IMR-90 (cell line): ENCODE results near the gene OR2C1. TPM values are rescaled to one million over a fixed set of nuclear protein-coding genes. Genes with fewer than 3 reads are reported as not detected.

Experiments used
- ATAC-seq: fragments of 200-7000 bp; cut with Tn5 transposase; 2 replicates; pipeline ENCODE4 v1.9.1; 2020; ENCODE audit warnings: low read depth, mild to moderate bottlenecking, moderate library complexity
- BruUV-seq: library from RNA; stranded (reverse); fragments of 400-500 nt; replicated peaks from 2 replicates; lab custom pipeline; 2021; lab: Mats Ljungman, UMichigan
- CTCF ChIA-PET: fragments of 300-600 bp; formaldehyde crosslinking; extraction: SDS; loops from one replicate; lab custom pipeline; 2021; ENCODE audit warnings: antibody characterized with exemption; lab: Yijun Ruan, JAX
- POLR2A ChIA-PET: fragments of 300-600 bp; sonication (Branson Sonifier 250); formaldehyde crosslinking; loops from one replicate; lab custom pipeline; 2022; ENCODE audit warnings: antibody characterized with exemption; ENCODE audit not compliant: unreplicated experiment; lab: Charles Lee
- DNase-seq: peaks from one replicate; pipeline ENCODE4 v3.0.0; 2013
- H2AFZ ChIP-seq: replicated peaks from 2 replicates; pipeline ENCODE3; 2013; ENCODE audit warnings: low read length, mild to moderate bottlenecking; ENCODE audit not compliant: poor library complexity
- H2AK5ac ChIP-seq: 2 replicates; pipeline ENCODE4 v1.6.1; 2013; ENCODE audit warnings: low read depth, low read length, inconsistent platforms
- H2AK9ac ChIP-seq: replicated peaks from 2 replicates; pipeline ENCODE3; 2013; ENCODE audit warnings: mild to moderate bottlenecking, low read depth, low read length, moderate library complexity; ENCODE audit not compliant: poor library complexity
- H2BK120ac ChIP-seq: 2 replicates; pipeline ENCODE4 v1.6.1; 2013; ENCODE audit warnings: low read depth, low read length, inconsistent platforms
- H2BK15ac ChIP-seq: 3 replicates; pipeline ENCODE4 v1.6.1; 2013; ENCODE audit warnings: low read depth, low read length, inconsistent platforms
- H2BK20ac ChIP-seq: 2 replicates; pipeline ENCODE4 v1.6.1; 2013; ENCODE audit warnings: low read depth, mild to moderate bottlenecking, inconsistent platforms, low read length, moderate library complexity
- H2BK5ac ChIP-seq: 2 replicates; pipeline ENCODE4 v1.6.1; 2013; ENCODE audit warnings: mild to moderate bottlenecking, low read depth, low read length, inconsistent platforms; ENCODE audit not compliant: poor library complexity, severe bottlenecking
- H3K14ac ChIP-seq: replicated peaks from 2 replicates; pipeline ENCODE4 v1.6.1; 2013; ENCODE audit warnings: low read depth, low read length, inconsistent platforms
- H3K18ac ChIP-seq: 2 replicates; pipeline ENCODE4 v1.6.1; 2013; ENCODE audit warnings: low read depth, low read length, control low read depth
- H3K23ac ChIP-seq: 2 replicates; pipeline ENCODE4 v1.6.1; 2013; ENCODE audit warnings: low read depth, low read length, inconsistent platforms
- H3K27ac ChIP-seq: 2 replicates; pipeline ENCODE4 v1.5.1; 2013; ENCODE audit warnings: mild to moderate bottlenecking, control low read depth, low read length; ENCODE audit not compliant: insufficient read depth
- H3K27me3 ChIP-seq: 2 replicates; pipeline ENCODE4 v1.6.1; 2013; ENCODE audit warnings: low read length; ENCODE audit not compliant: control insufficient read depth, insufficient read depth
- H3K36me3 ChIP-seq: 2 replicates; pipeline ENCODE4 v1.6.1; 2013; ENCODE audit warnings: low read length, mixed read lengths; ENCODE audit not compliant: control insufficient read depth, insufficient read depth
- H3K4ac ChIP-seq: 2 replicates; pipeline ENCODE4 v1.6.1; 2013; ENCODE audit warnings: low read depth, low read length, inconsistent platforms
- H3K4me1 ChIP-seq: 2 replicates; pipeline ENCODE4 v1.6.1; 2013; ENCODE audit warnings: low read length, mixed read lengths; ENCODE audit not compliant: control insufficient read depth, insufficient read depth
- H3K4me2 ChIP-seq: 2 replicates; pipeline ENCODE4 v1.6.1; 2013; ENCODE audit warnings: low read depth, mild to moderate bottlenecking, control low read depth, low read length, moderate library complexity
- H3K4me3 ChIP-seq: 2 replicates; pipeline ENCODE4 v1.5.1; 2013; ENCODE audit warnings: low read depth, mild to moderate bottlenecking, control low read depth, low read length, moderate library complexity; ENCODE audit not compliant: insufficient read depth
- H3K56ac ChIP-seq: 2 replicates; pipeline ENCODE4 v1.6.1; 2013; ENCODE audit warnings: low read length, inconsistent platforms; ENCODE audit not compliant: insufficient read depth; ENCODE audit errors: extremely low read depth
- H3K79me1 ChIP-seq, 2 experiments: 2 replicates each; pipeline ENCODE4 v1.6.1; 2013; ENCODE audit warnings: low read length in 2 of 2, inconsistent platforms in 1 of 2, low read depth in 1 of 2
- H3K9ac ChIP-seq: 2 replicates; pipeline ENCODE4 v1.6.1; 2013; ENCODE audit warnings: low read depth, low read length, control low read depth
- H3K9me1 ChIP-seq: 2 replicates; pipeline ENCODE4 v1.6.1; 2013; ENCODE audit warnings: low read length, inconsistent platforms; ENCODE audit not compliant: insufficient read depth
- H3K9me3 ChIP-seq: 2 replicates; pipeline ENCODE4 v1.6.1; 2013; ENCODE audit warnings: low read length; ENCODE audit not compliant: control insufficient read depth, insufficient read depth
- H4K20me1 ChIP-seq: 2 replicates; pipeline ENCODE4 v1.6.1; 2013; ENCODE audit warnings: low read length, inconsistent platforms; ENCODE audit not compliant: insufficient read depth
- H4K5ac ChIP-seq: 2 replicates; pipeline ENCODE4 v1.6.1; 2013; ENCODE audit warnings: mild to moderate bottlenecking, low read depth, low read length, control low read depth
- H4K8ac ChIP-seq, 2 experiments: 2 replicates each; pipeline ENCODE4 v1.6.1; 2013; ENCODE audit warnings: low read depth in 2 of 2, low read length in 2 of 2, control low read depth in 1 of 2, inconsistent platforms in 1 of 2
- H4K91ac ChIP-seq: 2 replicates; pipeline ENCODE4 v1.6.1; 2013; ENCODE audit warnings: low read depth, low read length, inconsistent platforms; ENCODE audit not compliant: insufficient read depth
- BHLHE40 ChIP-seq: fragments of 150-350 bp; IDR thresholded peaks from 2 replicates; pipeline ENCODE4 v1.6.1; 2016; ENCODE audit warnings: mild to moderate bottlenecking, low read depth, low read length
- CHD1 ChIP-seq: IDR thresholded peaks from 2 replicates; pipeline ENCODE4 v1.6.1; 2012; ENCODE audit warnings: low read depth, low read length, improper control_type of control experiment
- POLR2A ChIP-seq: IDR thresholded peaks from 2 replicates; pipeline ENCODE4 v1.6.1; 2012; ENCODE audit warnings: mild to moderate bottlenecking, low read depth, low read length
- RFX5 ChIP-seq: IDR thresholded peaks from 2 replicates; pipeline ENCODE4 v1.8.0; 2012; ENCODE audit warnings: low read depth, mild to moderate bottlenecking, low read length, moderate library complexity
- USF2 ChIP-seq: fragments of 150-350 bp; IDR thresholded peaks from 2 replicates; pipeline ENCODE4 v1.6.1; 2017; ENCODE audit warnings: mild to moderate bottlenecking, antibody characterized with exemption, low read length, low read depth
- WGBS, 2 experiments: methylation state at CpG; one replicate each; pipeline versions ENCODE4 v1.1.5 to v1.1.7; 2013; ENCODE audit warnings: missing lambda C conversion rate in 2 of 2; ENCODE audit not compliant: insufficient read length in 1 of 2; ENCODE audit errors: extremely low coverage in 2 of 2; 5-methylcytosine and 5-hydroxymethylcytosine counted together
- dilution Hi-C: fragments of 300-500 bp; cut with HindIII; formaldehyde crosslinking; loops from one replicate; pipeline ENCODE4 v1.14.3; 2018; ENCODE audit warnings: low sequenced_read_pairs; ENCODE audit not compliant: unreplicated experiment
- in situ Hi-C: fragments of 300-500 bp; cut with MboI; formaldehyde crosslinking; loops from 3 replicates; pipeline ENCODE4 v1.14.3; 2019; ENCODE audit warnings: low sequenced_read_pairs, inconsistent platforms, mixed read lengths
- intact Hi-C: fragments of 100-400 bp; cut with micrococcal nuclease; formaldehyde crosslinking; loops from 2 replicates; pipeline ENCODE4 v1.10.0; 2022
- polyA plus RNA-seq, 3 experiments: library from polyadenylated mRNA; depleted of rRNA; stranded (reverse); fragments of >200 nt; gene quantifications; 2 replicates each; pipeline ENCODE4 v1.2.3, GENCODE V29; 2012; ENCODE audit warnings: low replicate concordance in 1 of 3
- total RNA-seq: library from RNA; depleted of rRNA; stranded (reverse); fragments of >200 nt; gene quantifications from 2 replicates; pipeline ENCODE4 v1.2.3, GENCODE V29; 2012

Gene OR2C1
- total and polyA plus RNA-seq, 2 of the 4 experiments (the other 2 are of a cell fraction) = under 0.01 to 0.05 TPM

DNA sequence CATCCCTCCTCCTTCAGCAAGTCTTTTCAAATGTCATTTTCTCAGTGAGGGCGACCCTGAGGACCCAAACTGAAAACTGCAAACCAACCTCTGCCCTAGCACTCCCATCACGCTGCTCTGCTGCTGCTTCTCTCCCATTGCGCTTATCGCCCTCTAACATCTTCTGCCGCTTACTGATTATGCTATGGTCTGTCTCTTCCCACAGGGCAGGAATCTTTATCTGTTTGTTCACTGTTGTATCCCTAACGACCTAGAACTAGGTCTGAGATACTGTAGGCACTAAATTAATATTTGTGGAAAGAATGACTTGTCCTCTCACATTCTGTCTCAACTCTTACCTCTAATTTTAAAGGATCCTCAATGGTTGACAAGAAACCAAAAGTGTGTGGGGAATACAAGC lies 32.6 kb downstream of the OR2C1 start:
- no peak overlapping the region for H2AFZ ChIP-seq
- POLR2A ChIA-PET = no interaction called here
- dilution Hi-C loops = no loop called here

More for the DNA sequence above, 32.6 kb downstream of the OR2C1 start:
- no peak overlapping the region for H3K9ac ChIP-seq
- DNase-seq (no peak), ATAC-seq (no peak)
- no peak overlapping the region for H3K18ac ChIP-seq
- no peak overlapping the region for H3K56ac ChIP-seq
- H3K27ac ChIP-seq = no peak overlapping the region
- H3K4me2 ChIP-seq = no peak overlapping the region
- H3K79me1 ChIP-seq = peaks cover 18 to 27% of the 10 kb centered on the region in 2 experiments; a peak in 3 of 4 replicates
- peaks cover 63% of the 10 kb centered on the region for H3K9me3 ChIP-seq
- BruUV-seq = no TSS peak
- no peak overlapping the region for H3K23ac ChIP-seq
- in situ Hi-C loops (no loop called here), intact Hi-C loops (no loop called here)
- H4K91ac ChIP-seq = no peak overlapping the region
- 80% methylated on average over 2 of the region's 6 CpGs; no CpG with 5 or more reads in 1 of the 2 experiments for whole genome bisulfite sequencing, 2 experiments
- H2BK120ac ChIP-seq = no peak overlapping the region
- no peak overlapping the region for H2BK20ac ChIP-seq
- TF ChIP-seq CHD1 (no peak), POLR2A (no peak), RFX5 (no peak), USF2 (no peak), BHLHE40 (no peak)
- H4K5ac ChIP-seq = no peak overlapping the region
- no peak overlapping the region for H3K4ac ChIP-seq
- no peaks in the 10 kb centered on the region for H3K4me1 ChIP-seq
- H2BK15ac ChIP-seq = no peak overlapping the region
- H2AK5ac ChIP-seq = no peak overlapping the region
- CTCF ChIA-PET = no interaction called here
- H3K4me3 ChIP-seq = no peak overlapping the region
- H3K9me1 ChIP-seq = no peaks in the 10 kb centered on the region
- H4K20me1 ChIP-seq = no peaks in the 10 kb centered on the region; the same call in 1 of the 2 replicates
- H4K8ac ChIP-seq = no peak overlapping the region
- peaks cover 57% of the 10 kb centered on the region for H3K36me3 ChIP-seq
- no peak overlapping the region for H2AK9ac ChIP-seq
- no peak overlapping the region for H2BK5ac ChIP-seq
- H3K27me3 ChIP-seq = no peaks in the 10 kb centered on the region
- H3K14ac ChIP-seq = no peak overlapping the region
